T1000 (cell line): Measurements from ENCODE around the gene TTC22.
"Not testable (repeated sequence)": the region's sequence is repeated elsewhere in the genome, so short reads cannot be mapped to it uniquely, and the experiment has no call there.

Source experiments
- DNase-seq: peaks from one replicate; lab custom pipeline; 2025; ENCODE audit warnings: mixed read lengths; lab: John Stamatoyannopoulos, UW

TTC22 gene

DNA sequence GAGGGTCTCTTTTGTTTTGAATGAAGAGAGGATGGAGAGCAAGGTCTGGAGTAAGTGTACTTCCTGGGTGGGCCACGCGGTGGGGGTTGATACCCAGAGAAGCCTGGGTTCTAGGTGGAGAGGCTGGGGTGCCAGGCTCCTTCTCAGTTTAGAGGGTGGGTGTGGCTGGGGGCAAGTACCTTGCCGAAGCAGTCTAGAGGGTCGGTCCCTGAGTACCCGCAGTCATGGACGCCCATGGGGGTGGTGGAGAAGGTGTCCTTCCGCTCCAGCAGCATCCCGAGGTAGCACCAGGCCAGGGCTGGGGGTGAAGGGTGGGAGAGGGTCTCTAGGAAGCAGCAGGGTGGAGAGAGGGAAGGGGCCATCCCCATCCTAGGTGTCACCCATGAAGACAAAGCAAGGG lies 14.3 kb downstream of the TTC22 start:
- no peak for DNase-seq

GRCh38 chr1:54784066-54784465 lies 17.1 kb downstream of the TTC22 start:
- no peak for DNase-seq

- DNase-seq: no peak
Measured at GRCh38 chr1:54782588-54782987, 18.5 kb downstream of the TTC22 start.

GRCh38 chr1:54782156-54782555 lies 19.0 kb downstream of the TTC22 start:
- DNase-seq: no peak

DNA sequence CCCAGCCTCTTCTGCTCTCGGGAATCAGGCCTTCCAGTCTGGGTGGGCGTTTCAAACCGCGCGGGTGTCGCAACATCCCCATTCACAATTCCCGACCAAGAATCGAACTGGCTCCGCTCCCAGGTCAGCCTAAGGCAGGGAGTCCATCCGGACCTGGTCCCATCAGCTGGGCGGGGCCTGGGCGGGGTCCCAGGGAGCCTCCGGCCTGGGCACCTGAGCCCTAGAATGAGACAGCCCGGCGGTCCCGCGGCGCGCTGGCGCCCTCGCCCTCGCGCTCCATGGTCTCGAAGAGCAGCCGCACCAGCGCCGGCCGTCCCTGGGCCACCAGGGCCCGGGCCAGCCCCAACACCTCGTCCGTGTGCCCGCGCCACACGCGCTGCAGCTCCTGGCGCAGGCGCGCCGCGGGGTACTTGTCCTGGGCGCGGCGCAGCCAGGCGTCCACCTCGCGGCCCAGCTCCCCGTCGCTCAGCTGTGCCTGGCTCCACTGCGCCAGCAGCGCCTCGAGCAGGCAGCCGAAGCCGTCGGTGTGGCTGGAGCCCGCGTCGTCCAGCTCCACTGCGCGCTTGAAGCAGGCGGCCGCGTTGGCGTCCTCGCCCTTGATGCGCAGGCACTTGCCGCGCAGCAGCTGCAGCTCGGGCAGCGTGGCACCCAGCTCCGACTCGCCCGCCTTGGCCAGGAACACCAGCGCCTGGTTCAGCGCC lies 19.9 kb downstream of the TTC22 start:
- no peak for DNase-seq

DNA sequence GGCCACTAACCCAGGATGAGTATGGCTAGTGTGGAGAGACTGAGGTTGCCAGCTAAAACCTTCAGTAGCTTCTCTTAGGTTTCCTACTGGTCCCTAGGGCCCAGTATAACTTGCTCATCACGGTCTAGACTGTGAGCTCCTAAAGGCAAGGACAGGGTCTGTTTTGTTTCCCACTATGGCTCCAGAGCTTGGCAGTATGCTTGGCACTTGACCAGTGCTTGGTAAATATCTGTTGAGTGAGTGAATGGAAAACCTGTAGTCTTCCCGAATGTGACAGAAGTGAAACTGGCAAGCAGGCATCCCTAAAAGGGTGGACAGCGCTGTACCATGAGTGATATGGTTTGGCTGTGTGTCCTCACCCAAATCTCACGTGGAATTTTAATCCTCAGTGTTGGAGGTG lies 23.7 kb downstream of the TTC22 start:
- no peak for DNase-seq

- DNase-seq: no peak
Measured at GRCh38 chr1:54777011-54777410, 24.1 kb downstream of the TTC22 start.

- DNase-seq: not testable (repeated sequence)
Measured at GRCh38 chr1:54775828-54776721, 25.0 kb downstream of the TTC22 start.

DNA sequence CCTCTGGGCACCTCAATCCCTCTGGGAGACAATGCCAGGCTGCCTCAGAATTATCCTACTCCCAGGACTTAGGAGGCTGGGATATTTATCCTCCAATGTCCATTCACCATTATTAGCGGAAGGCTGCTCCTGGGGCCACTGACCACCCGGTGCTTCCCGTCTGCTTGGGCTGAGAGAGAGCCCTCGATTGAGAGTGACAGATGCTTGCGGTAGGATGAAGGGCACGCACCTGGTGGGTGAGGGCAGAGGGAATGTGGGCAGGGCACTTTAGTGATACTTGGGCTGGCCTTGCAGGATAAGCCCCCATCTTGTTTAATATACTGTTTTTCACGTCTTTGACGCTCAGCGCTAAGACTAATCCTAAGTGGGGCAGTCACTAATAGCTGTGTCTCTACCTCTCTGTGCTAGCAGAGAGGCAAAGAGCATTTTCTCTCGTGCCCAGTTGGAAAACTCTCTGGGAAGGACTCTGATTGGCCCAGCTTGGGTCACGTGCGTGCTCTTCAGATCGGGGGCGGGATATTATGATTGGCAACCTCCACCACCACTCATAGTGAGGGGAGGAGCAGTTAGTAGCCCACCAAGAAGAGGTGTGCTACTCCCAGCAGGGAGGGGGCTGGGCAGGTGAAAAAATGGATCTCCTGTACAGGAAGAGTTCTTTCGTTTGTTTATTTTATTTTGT lies 26.2 kb downstream of the TTC22 start:
- DNase-seq: no peak

GRCh38 chr1:54772951-54773350 lies 28.2 kb downstream of the TTC22 start:
- no peak for DNase-seq

GRCh38 chr1:54768093-54768492 lies 33.0 kb downstream of the TTC22 start:
- DNase-seq: no peak

- DNase-seq: no peak
Measured at GRCh38 chr1:54767526-54767925, 33.6 kb downstream of the TTC22 start.

DNA sequence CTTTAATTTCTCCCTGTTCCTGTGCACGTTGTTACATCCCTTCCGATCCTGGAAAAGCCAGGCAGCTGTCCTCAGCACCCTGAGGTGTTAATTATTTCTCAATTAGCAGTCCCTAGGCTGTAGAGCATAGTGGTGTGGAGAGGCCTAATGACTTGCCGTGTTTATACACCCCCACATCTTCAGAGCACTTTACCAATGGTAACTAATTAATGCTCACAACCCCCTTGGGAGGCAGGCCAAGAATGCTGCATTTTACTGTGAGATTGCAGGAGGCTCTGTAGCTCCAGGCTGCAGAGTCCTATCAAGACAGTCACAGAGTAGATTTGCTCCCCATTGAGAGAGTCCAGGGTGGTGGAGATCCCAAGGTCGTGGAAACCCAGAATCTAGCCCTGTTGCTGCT lies 34.4 kb downstream of the TTC22 start:
- DNase-seq: no peak

GRCh38 chr1:54764922-54765561 lies 36.1 kb downstream of the TTC22 start:
- no peak for DNase-seq

GRCh38 chr1:54764133-54764921 lies 36.8 kb downstream of the TTC22 start, which contains the start of gene PARS2:
Gene PARS2, minus strand, starts transcription at chr1:54764523. Its CDS starts 5,362 bp downstream, at chr1:54759161.
- peak; percentile 95 for DNase-seq

DNA sequence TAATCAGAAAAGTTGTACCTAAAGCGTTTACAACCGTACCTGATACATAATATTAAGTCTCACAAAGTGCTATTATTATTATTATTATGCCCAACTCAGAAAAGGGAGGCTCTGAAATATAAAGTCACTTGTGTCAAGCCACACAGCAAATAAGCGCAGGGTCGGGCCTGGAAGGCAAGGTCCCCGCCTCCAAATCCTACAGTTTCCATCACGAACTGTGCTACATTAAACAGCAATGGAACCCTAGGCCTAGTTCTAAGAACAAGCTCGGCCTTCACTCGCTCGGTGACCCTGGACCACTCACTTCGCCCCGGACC lies 37.3 kb downstream of the TTC22 start:
- no peak for DNase-seq

GRCh38 chr1:54758678-54759348 lies 42.3 kb downstream of the TTC22 start:
- DNase-seq: no peak

GRCh38 chr1:54757833-54758232 lies 43.3 kb downstream of the TTC22 start:
- no peak for DNase-seq

GRCh38 chr1:54754486-54755285 lies 46.4 kb downstream of the TTC22 start:
- DNase-seq: no peak

DNA sequence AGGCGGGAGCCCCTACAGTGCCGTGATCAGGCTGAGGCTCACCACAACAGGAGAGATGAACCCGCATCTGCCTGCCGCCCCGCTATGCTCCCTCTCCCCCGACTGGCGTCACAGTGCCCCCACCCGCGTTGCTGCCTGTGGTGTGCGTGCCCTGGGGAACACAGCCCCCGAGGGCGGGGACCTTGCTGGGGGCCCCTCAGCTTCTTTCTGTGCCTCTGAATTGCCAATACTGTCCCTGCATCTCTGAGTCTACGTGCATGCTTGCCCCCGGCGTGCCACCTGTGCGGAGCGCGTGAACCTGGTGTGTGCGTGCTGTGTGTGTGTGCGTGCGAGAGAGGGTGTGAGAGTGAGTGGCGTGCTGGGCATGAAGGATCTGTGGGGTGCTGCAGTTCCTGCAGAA lies 47.1 kb downstream of the TTC22 start:
- DNase-seq: no peak
